ENCODE results near the gene EFCAB10. TPM values are rescaled to one million over a fixed set of nuclear protein-coding genes. Genes with fewer than 3 reads are reported as not detected.

The EFCAB10 gene
- total RNA-seq, 1 experiment from 2014 or later: 3.0 TPM

DNA sequence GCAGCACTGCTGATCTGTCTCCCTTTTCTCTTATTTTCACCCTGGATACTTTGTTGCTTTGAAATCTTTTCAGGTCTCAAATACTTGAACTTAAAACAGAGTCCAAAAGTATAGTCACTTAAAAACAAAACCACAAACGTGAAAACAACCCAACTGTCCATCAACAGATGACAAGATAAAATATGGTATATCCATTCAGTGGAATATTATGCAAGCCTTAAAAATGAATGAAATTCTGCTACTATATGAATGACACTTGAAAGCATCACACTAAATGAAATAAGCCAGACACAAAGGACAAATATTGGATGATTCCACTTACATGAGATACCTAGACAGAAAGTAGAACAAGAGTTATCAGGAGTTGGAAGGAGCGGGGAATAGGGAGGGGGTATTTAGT lies 44.7 kb upstream of the EFCAB10 start:
- TF ChIP-seq, protein P1, sequence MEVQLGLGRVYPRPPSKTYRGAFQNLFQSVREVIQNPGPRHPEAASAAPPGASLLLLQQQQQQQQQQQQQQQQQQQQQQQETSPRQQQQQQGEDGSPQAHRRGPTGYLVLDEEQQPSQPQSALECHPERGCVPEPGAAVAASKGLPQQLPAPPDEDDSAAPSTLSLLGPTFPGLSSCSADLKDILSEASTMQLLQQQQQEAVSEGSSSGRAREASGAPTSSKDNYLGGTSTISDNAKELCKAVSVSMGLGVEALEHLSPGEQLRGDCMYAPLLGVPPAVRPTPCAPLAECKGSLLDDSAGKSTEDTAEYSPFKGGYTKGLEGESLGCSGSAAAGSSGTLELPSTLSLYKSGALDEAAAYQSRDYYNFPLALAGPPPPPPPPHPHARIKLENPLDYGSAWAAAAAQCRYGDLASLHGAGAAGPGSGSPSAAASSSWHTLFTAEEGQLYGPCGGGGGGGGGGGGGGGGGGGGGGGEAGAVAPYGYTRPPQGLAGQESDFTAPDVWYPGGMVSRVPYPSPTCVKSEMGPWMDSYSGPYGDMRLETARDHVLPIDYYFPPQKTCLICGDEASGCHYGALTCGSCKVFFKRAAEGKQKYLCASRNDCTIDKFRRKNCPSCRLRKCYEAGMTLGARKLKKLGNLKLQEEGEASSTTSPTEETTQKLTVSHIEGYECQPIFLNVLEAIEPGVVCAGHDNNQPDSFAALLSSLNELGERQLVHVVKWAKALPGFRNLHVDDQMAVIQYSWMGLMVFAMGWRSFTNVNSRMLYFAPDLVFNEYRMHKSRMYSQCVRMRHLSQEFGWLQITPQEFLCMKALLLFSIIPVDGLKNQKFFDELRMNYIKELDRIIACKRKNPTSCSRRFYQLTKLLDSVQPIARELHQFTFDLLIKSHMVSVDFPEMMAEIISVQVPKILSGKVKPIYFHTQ (CRISPR knock-in tag; IDR thresholded peaks at IDR 0.05): no peak
- TF ChIP-seq RORB (CRISPR knock-in tag; IDR thresholded peaks at IDR 0.05) (no peak), MXD4 (CRISPR knock-in tag; IDR thresholded peaks at IDR 0.05; ENCODE audit: borderline replicate concordance) (no peak), ATF3 (CRISPR knock-in tag; conservative IDR thresholded peaks at IDR 0.05) (no peak), FOXP1 (CRISPR knock-in tag; IDR thresholded peaks at IDR 0.05; ENCODE audit: borderline replicate concordance) (no peak), GTF2I (CRISPR knock-in tag; conservative IDR thresholded peaks at IDR 0.05) (0 out of 2 replicates have a peak, but pooled peaks have one; percentile 14)
- DNase-seq (ENCODE audit: low spot score): no peak
- H3K27ac Mint-ChIP-seq: no peak overlapping the region
- ChIA-PET CTCF (no interaction called here), POLR2A (no interaction called here)
- H3K9me3 Mint-ChIP-seq: peaks cover 17% of the 10 kb centered on the region
- peaks cover 81% of the 10 kb centered on the region for H3K36me3 Mint-ChIP-seq
- H3K27me3 Mint-ChIP-seq (ENCODE audit: low read depth): 0 out of 2 replicates have a peak, but pooled peaks cover 3% of the 10 kb centered on the region
- no peak for ATAC-seq
- peaks cover 4% of the 10 kb centered on the region; the same call in 1 of the 2 replicates for H3K4me1 Mint-ChIP-seq
- no peak overlapping the region for H3K4me3 Mint-ChIP-seq

DNA sequence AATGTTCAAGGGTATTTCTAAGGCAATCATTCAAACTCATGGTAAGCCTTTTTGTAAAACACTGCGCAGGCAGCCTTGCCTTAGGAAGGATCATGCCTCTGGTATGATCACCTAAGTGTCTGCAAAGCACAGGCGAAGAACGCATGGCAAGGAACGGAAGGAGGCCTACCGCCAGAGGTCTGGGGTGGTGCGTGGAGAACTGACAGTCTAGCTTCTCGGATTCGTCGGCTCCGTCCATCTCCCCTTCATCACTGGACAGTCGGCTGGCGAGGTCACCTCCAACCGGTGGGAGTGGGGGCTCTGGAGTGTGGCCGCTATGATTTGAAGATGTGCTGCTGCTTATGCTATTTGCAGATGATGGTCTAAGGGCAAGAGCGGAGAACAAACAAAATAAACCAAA lies 42.6 kb upstream of the EFCAB10 start:
- CTCF ChIA-PET: interaction anchor here (1.0 kb wide), 1 partner anchor 33 kb away, joined by 3 read pairs; no protein-coding TSS in a partner anchor
- Mint-ChIP-seq H3K4me3 (no peak overlapping the region), H3K36me3 (peaks cover 83% of the 10 kb centered on the region), H3K27ac (peak overlapping the region; percentile 50; the same call in 1 of the 2 replicates), H3K9me3 (peaks cover 17% of the 10 kb centered on the region), H3K4me1 (peaks cover 4% of the 10 kb centered on the region; the same call in 1 of the 2 replicates), H3K27me3 (ENCODE audit: low read depth) (0 out of 2 replicates have a peak, but pooled peaks cover 3% of the 10 kb centered on the region)
- no peak for DNase-seq (ENCODE audit: low spot score)
- no peak for ATAC-seq
- POLR2A ChIA-PET: no interaction called here
- TF ChIP-seq ZMAT4 (CRISPR knock-in tag; IDR thresholded peaks at IDR 0.05) (no peak), GRHL2 (CRISPR knock-in tag; IDR thresholded peaks at IDR 0.05; ENCODE audit: insufficient replicate concordance, severe bottlenecking) (no peak), ZNF425 (CRISPR knock-in tag; conservative IDR thresholded peaks at IDR 0.05) (no peak), ZNF317 (CRISPR knock-in tag; IDR thresholded peaks at IDR 0.05; ENCODE audit: borderline replicate concordance, low read depth) (no peak), OVOL2 (CRISPR knock-in tag; IDR thresholded peaks at IDR 0.05; ENCODE audit: borderline replicate concordance) (no peak), HMGA2 (CRISPR knock-in tag; IDR thresholded peaks at IDR 0.05) (no peak), ZBTB43 (CRISPR knock-in tag; IDR thresholded peaks at IDR 0.05) (no peak), JUN (CRISPR knock-in tag; IDR thresholded peaks at IDR 0.05) (no peak), ZNF396 (CRISPR knock-in tag; IDR thresholded peaks at IDR 0.05; ENCODE audit: borderline replicate concordance) (no peak), ZNF416 (CRISPR knock-in tag; IDR thresholded peaks at IDR 0.05) (no peak)
- TF ChIP-seq, protein P2, sequence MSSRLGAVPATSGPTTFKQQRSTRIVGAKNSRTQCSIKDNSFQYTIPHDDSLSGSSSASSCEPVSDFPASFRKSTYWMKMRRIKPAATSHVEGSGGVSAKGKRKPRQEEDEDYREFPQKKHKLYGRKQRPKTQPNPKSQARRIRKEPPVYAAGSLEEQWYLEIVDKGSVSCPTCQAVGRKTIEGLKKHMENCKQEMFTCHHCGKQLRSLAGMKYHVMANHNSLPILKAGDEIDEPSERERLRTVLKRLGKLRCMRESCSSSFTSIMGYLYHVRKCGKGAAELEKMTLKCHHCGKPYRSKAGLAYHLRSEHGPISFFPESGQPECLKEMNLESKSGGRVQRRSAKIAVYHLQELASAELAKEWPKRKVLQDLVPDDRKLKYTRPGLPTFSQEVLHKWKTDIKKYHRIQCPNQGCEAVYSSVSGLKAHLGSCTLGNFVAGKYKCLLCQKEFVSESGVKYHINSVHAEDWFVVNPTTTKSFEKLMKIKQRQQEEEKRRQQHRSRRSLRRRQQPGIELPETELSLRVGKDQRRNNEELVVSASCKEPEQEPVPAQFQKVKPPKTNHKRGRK (CRISPR knock-in tag; IDR thresholded peaks at IDR 0.05; ENCODE audit: borderline replicate concordance): no peak
- TF ChIP-seq, protein P3, sequence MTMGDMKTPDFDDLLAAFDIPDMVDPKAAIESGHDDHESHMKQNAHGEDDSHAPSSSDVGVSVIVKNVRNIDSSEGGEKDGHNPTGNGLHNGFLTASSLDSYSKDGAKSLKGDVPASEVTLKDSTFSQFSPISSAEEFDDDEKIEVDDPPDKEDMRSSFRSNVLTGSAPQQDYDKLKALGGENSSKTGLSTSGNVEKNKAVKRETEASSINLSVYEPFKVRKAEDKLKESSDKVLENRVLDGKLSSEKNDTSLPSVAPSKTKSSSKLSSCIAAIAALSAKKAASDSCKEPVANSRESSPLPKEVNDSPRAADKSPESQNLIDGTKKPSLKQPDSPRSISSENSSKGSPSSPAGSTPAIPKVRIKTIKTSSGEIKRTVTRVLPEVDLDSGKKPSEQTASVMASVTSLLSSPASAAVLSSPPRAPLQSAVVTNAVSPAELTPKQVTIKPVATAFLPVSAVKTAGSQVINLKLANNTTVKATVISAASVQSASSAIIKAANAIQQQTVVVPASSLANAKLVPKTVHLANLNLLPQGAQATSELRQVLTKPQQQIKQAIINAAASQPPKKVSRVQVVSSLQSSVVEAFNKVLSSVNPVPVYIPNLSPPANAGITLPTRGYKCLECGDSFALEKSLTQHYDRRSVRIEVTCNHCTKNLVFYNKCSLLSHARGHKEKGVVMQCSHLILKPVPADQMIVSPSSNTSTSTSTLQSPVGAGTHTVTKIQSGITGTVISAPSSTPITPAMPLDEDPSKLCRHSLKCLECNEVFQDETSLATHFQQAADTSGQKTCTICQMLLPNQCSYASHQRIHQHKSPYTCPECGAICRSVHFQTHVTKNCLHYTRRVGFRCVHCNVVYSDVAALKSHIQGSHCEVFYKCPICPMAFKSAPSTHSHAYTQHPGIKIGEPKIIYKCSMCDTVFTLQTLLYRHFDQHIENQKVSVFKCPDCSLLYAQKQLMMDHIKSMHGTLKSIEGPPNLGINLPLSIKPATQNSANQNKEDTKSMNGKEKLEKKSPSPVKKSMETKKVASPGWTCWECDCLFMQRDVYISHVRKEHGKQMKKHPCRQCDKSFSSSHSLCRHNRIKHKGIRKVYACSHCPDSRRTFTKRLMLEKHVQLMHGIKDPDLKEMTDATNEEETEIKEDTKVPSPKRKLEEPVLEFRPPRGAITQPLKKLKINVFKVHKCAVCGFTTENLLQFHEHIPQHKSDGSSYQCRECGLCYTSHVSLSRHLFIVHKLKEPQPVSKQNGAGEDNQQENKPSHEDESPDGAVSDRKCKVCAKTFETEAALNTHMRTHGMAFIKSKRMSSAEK (CRISPR knock-in tag; IDR thresholded peaks at IDR 0.05; ENCODE audit: borderline replicate concordance): no peak
- TF ChIP-seq, protein P4, sequence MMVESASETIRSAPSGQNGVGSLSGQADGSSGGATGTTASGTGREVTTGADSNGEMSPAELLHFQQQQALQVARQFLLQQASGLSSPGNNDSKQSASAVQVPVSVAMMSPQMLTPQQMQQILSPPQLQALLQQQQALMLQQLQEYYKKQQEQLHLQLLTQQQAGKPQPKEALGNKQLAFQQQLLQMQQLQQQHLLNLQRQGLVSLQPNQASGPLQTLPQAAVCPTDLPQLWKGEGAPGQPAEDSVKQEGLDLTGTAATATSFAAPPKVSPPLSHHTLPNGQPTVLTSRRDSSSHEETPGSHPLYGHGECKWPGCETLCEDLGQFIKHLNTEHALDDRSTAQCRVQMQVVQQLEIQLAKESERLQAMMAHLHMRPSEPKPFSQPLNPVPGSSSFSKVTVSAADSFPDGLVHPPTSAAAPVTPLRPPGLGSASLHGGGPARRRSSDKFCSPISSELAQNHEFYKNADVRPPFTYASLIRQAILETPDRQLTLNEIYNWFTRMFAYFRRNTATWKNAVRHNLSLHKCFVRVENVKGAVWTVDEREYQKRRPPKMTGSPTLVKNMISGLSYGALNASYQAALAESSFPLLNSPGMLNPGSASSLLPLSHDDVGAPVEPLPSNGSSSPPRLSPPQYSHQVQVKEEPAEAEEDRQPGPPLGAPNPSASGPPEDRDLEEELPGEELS (CRISPR knock-in tag; IDR thresholded peaks at IDR 0.05): no peak

Measured in WTC11 (cell line).